Thoracic aorta (tissue), 2 donors: ENCODE data around the gene PLEK. TPM values are rescaled to one million over a fixed set of nuclear protein-coding genes. Genes with fewer than 3 reads are reported as not detected.

Experiments used
- ATAC-seq: fragments of 150-250 bp; one replicate; pipeline ENCODE4 v1.8.0; 2017; ENCODE audit warnings: low read depth; ENCODE audit not compliant: insufficient number of reproducible peaks, low FRiP score
- DNase-seq: peaks from one replicate; pipeline ENCODE4 v3.0.0-alpha.2; 2020; ENCODE audit warnings: low spot score
- H3K27ac ChIP-seq, 2 donors: fragments of 200-600 bp; sonication (generic); 1 replicate in 1 of 2; 2 replicates in 1 of 2; pipeline ENCODE4 v1.5.1; 2016; ENCODE audit warnings: mild to moderate bottlenecking in 2 of 2, moderate library complexity in 2 of 2
- H3K27me3 ChIP-seq: fragments of 200-600 bp; sonication (generic); replicated peaks from 2 replicates; pipeline ENCODE4 v1.6.0; 2016; ENCODE audit warnings: mild to moderate bottlenecking; ENCODE audit not compliant: insufficient read depth
- H3K36me3 ChIP-seq: fragments of 200-600 bp; sonication (generic); one replicate; pipeline ENCODE4 v1.5.1; 2016
- H3K4me1 ChIP-seq, 2 donors: fragments of 200-600 bp; sonication (generic); 1 replicate in 1 of 2; 2 replicates in 1 of 2; pipeline versions ENCODE4 v1.5.1 to v1.6.0; 2016; ENCODE audit warnings: low read depth in 2 of 2, mild to moderate bottlenecking in 1 of 2; ENCODE audit not compliant: control insufficient read depth in 1 of 2
- H3K4me3 ChIP-seq: fragments of 200-600 bp; sonication (generic); 2 replicates; pipeline ENCODE4 v1.5.1; 2016; ENCODE audit warnings: mild to moderate bottlenecking
- H3K9me3 ChIP-seq: fragments of 200-600 bp; sonication (generic); 2 replicates; pipeline ENCODE4 v1.5.1; 2016
- CTCF ChIP-seq: fragments of 200-600 bp; sonication (generic); IDR thresholded peaks from one replicate; pipeline ENCODE4 v1.5.1; 2019; ENCODE audit warnings: antibody characterized with exemption
- total RNA-seq, 2 donors: library from RNA; depleted of rRNA; stranded (reverse); fragments of >200 nt; gene quantifications; one replicate each; pipeline versions ENCODE4 v1.1.0 to v1.2.3, GENCODE V29; 2016

Gene PLEK
- total RNA-seq, 2 donors from 2014 or later = 16.2 to 20.7 TPM

GRCh38 chr2:68383778-68384177 is 18.7 kb downstream of the PLEK start:
- no peak for ATAC-seq

GRCh38 chr2:68384485-68385107 is 19.5 kb downstream of the PLEK start:
- no peak overlapping the region for H3K4me3 ChIP-seq
- H3K36me3 ChIP-seq = no peaks in the 10 kb centered on the region
- H3K4me1 ChIP-seq = no peaks in the 10 kb centered on the region
- no peak overlapping the region for H3K27ac ChIP-seq
- no peaks in the 10 kb centered on the region for H3K9me3 ChIP-seq
- no peaks in the 10 kb centered on the region for H3K27me3 ChIP-seq
- ATAC-seq (no peak), DNase-seq (no peak)
- no peak for TF ChIP-seq CTCF

More at GRCh38 chr2:68383778-68384177, 18.7 kb downstream of the PLEK start:
- H3K4me1 ChIP-seq = no peaks in the 10 kb centered on the region
- DNase-seq = no peak
- no peak for TF ChIP-seq CTCF
- no peaks in the 10 kb centered on the region for H3K9me3 ChIP-seq
- H3K27ac ChIP-seq = no peak overlapping the region
- H3K36me3 ChIP-seq = no peaks in the 10 kb centered on the region
- H3K4me3 ChIP-seq = no peak overlapping the region
- no peaks in the 10 kb centered on the region for H3K27me3 ChIP-seq

GRCh38 chr2:68385220-68385906 is 20.3 kb downstream of the PLEK start:
- ATAC-seq = no peak

GRCh38 chr2:68385907-68386287 is 20.8 kb downstream of the PLEK start:
- H3K27ac ChIP-seq = no peak overlapping the region
- TF ChIP-seq CTCF = no peak
- no peaks in the 10 kb centered on the region for H3K9me3 ChIP-seq
- peaks cover 0 to 9% of the 10 kb centered on the region in 2 donors for H3K4me1 ChIP-seq
- DNase-seq = no peak
- no peak for ATAC-seq
- no peak overlapping the region for H3K4me3 ChIP-seq
- H3K36me3 ChIP-seq = no peaks in the 10 kb centered on the region
- H3K27me3 ChIP-seq = no peaks in the 10 kb centered on the region

More at GRCh38 chr2:68385220-68385906, 20.3 kb downstream of the PLEK start:
- no peaks in the 10 kb centered on the region for H3K9me3 ChIP-seq
- H3K27ac ChIP-seq = no peak overlapping the region
- no peaks in the 10 kb centered on the region for H3K36me3 ChIP-seq
- no peak for DNase-seq
- no peak for TF ChIP-seq CTCF
- peaks cover 0 to 7% of the 10 kb centered on the region in 2 donors for H3K4me1 ChIP-seq
- H3K27me3 ChIP-seq = no peaks in the 10 kb centered on the region
- no peak overlapping the region for H3K4me3 ChIP-seq

- Histone ChIP-seq H3K27me3 (no peaks in the 10 kb centered on the region), H3K36me3 (no peaks in the 10 kb centered on the region), H3K9me3 (no peaks in the 10 kb centered on the region), H3K27ac (no peak overlapping the region), H3K4me3 (no peak overlapping the region), H3K4me1 (peaks cover 0 to 12% of the 10 kb centered on the region in 2 donors)
- DNase-seq = no peak
- no peak for TF ChIP-seq CTCF
- ATAC-seq = no peak
Measured at GRCh38 chr2:68386365-68386764, 21.3 kb downstream of the PLEK start.
